ENCODE measurements around the gene GRID1. TPM values are rescaled to one million over a fixed set of nuclear protein-coding genes. Genes with fewer than 3 reads are reported as not detected.
A peak's percentile ranks its signal among the peaks of the same experiment; 100 is the strongest.

The GRID1 gene
- total and polyA plus RNA-seq, 8 donors, result 0.31 to 8.5 (median 1.0) TPM; not detected in 1

- Histone ChIP-seq H3K4me1 (no peaks in the 10 kb centered on the region), H3K36me3 (no peaks in the 10 kb centered on the region), H3K27ac (no peak overlapping the region), H3K9me3 (no peaks in the 10 kb centered on the region), H3K4me3 (no peak overlapping the region), H3K27me3 (peaks cover 0 to 13% (median 0%) of the 10 kb centered on the region in 3 donors)
- TF ChIP-seq POLR2AphosphoS5 (IDR thresholded peaks at IDR 0.05) (no peak), EP300 (IDR thresholded peaks at IDR 0.05) (no peak), POLR2A (IDR thresholded peaks at IDR 0.05) (no peak), CTCF (IDR thresholded peaks at IDR 0.05) (no peak)
- WGBS, 5 donors, result 64 to 78% (median 72%) methylated on average over 8 of the region's 8 CpGs
- intact Hi-C loops (cut with DNase I; ENCODE audit: low total_unique reads), result no loop called here
- peak in 1 of 2 donors; percentile 24 for DNase-seq
These were observed 281.5 kb downstream of the GRID1 start for GRCh38 chr10:86085136-86085535.

- Histone ChIP-seq H3K9me3 (no peaks in the 10 kb centered on the region), H3K4me3 (no peak overlapping the region), H3K36me3 (no peaks in the 10 kb centered on the region), H3K27me3 (peaks cover 0 to 13% (median 0%) of the 10 kb centered on the region in 3 donors), H3K27ac (no peak overlapping the region), H3K4me1 (no peaks in the 10 kb centered on the region)
- intact Hi-C loops (cut with DNase I; ENCODE audit: low total_unique reads), result no loop called here
- TF ChIP-seq POLR2AphosphoS5 (IDR thresholded peaks at IDR 0.05), result no peak
- no peak for TF ChIP-seq EP300 (IDR thresholded peaks at IDR 0.05)
- TF ChIP-seq POLR2A (IDR thresholded peaks at IDR 0.05), result no peak
- no peak for TF ChIP-seq CTCF (IDR thresholded peaks at IDR 0.05)
- WGBS, 5 donors, result 75 to 83% (median 77%) methylated on average over 3 of the region's 3 CpGs
- DNase-seq, result no peak
These were observed 282.0 kb downstream of the GRID1 start for GRCh38 chr10:86084585-86084984.

- TF ChIP-seq CTCF (IDR thresholded peaks at IDR 0.05) (no peak), POLR2AphosphoS5 (IDR thresholded peaks at IDR 0.05) (no peak), POLR2A (IDR thresholded peaks at IDR 0.05) (no peak), EP300 (IDR thresholded peaks at IDR 0.05) (no peak)
- Histone ChIP-seq H3K9me3 (no peaks in the 10 kb centered on the region), H3K27me3 (peaks cover 0 to 13% (median 0%) of the 10 kb centered on the region in 3 donors), H3K27ac (no peak overlapping the region), H3K4me3 (no peak overlapping the region), H3K4me1 (no peaks in the 10 kb centered on the region), H3K36me3 (no peaks in the 10 kb centered on the region)
- intact Hi-C loops (cut with DNase I; ENCODE audit: low total_unique reads), result no loop called here
- peak in 1 of 2 donors; percentile 1 for DNase-seq
- WGBS, 5 donors, result 83 to 91% (median 87%) methylated on average over 9 of the region's 9 CpGs
These were observed 282.9 kb downstream of the GRID1 start for GRCh38 chr10:86083664-86084175.

- Histone ChIP-seq H3K36me3 (no peaks in the 10 kb centered on the region), H3K27ac (no peak overlapping the region), H3K4me3 (no peak overlapping the region), H3K9me3 (no peaks in the 10 kb centered on the region), H3K27me3 (peaks cover 0 to 13% (median 0%) of the 10 kb centered on the region in 3 donors), H3K4me1 (no peaks in the 10 kb centered on the region)
- intact Hi-C loops (cut with DNase I; ENCODE audit: low total_unique reads), result no loop called here
- peak in 1 of 2 donors; percentile 9 for DNase-seq
- no peak for TF ChIP-seq POLR2A (IDR thresholded peaks at IDR 0.05)
- no peak for TF ChIP-seq POLR2AphosphoS5 (IDR thresholded peaks at IDR 0.05)
- 84 to 85% (median 84%) methylated on average over 12 of the region's 12 CpGs for WGBS, 5 donors
These were observed 283.4 kb downstream of the GRID1 start for GRCh38 chr10:86083206-86083605.

GRCh38 chr10:86082556-86082955 is 284.0 kb downstream of the GRID1 start:
- intact Hi-C loops (cut with DNase I; ENCODE audit: low total_unique reads), result no loop called here
- H3K4me3 ChIP-seq, result no peak overlapping the region

More at GRCh38 chr10:86082556-86082955, 284.0 kb downstream of the GRID1 start:
- H3K9me3 ChIP-seq, result no peaks in the 10 kb centered on the region
- TF ChIP-seq EP300 (IDR thresholded peaks at IDR 0.05) (no peak), POLR2A (IDR thresholded peaks at IDR 0.05) (no peak), CTCF (IDR thresholded peaks at IDR 0.05) (no peak), POLR2AphosphoS5 (IDR thresholded peaks at IDR 0.05) (no peak)
- H3K36me3 ChIP-seq, result no peaks in the 10 kb centered on the region
- peaks cover 0 to 13% (median 0%) of the 10 kb centered on the region in 3 donors for H3K27me3 ChIP-seq
- whole genome bisulfite sequencing, 5 donors, result 81 to 91% (median 87%) methylated on average over 3 of the region's 3 CpGs
- peak in 1 of 2 donors; percentile 9 for DNase-seq
- H3K27ac ChIP-seq, result no peak overlapping the region
- no peaks in the 10 kb centered on the region for H3K4me1 ChIP-seq
